IMR-90 (cell line): ENCODE results near the gene FBP1.

ENCODE experiments used
- MXI1 ChIP-seq: IDR thresholded peaks from 2 replicates; pipeline ENCODE4 v1.6.1; 2012; ENCODE audit warnings: low read depth, mild to moderate bottlenecking, low read length, moderate library complexity, borderline replicate concordance
- NFE2L2 ChIP-seq: fragments of 150-350 bp; IDR thresholded peaks from 2 replicates; pipeline ENCODE4 v1.6.1; 2016; ENCODE audit warnings: low read depth, mild to moderate bottlenecking, low read length
- POLR2A ChIP-seq: IDR thresholded peaks from 2 replicates; pipeline ENCODE4 v1.6.1; 2012; ENCODE audit warnings: mild to moderate bottlenecking, low read depth, low read length
- RAD21 ChIP-seq: IDR thresholded peaks from 2 replicates; pipeline ENCODE4 v1.6.1; 2012; ENCODE audit warnings: low read length, improper control_type of control experiment
- RCOR1 ChIP-seq: IDR thresholded peaks from 2 replicates; pipeline ENCODE4 v1.6.1; 2012; ENCODE audit warnings: mild to moderate bottlenecking, low read length, improper control_type of control experiment; ENCODE audit not compliant: insufficient replicate concordance
- RFX5 ChIP-seq: IDR thresholded peaks from 2 replicates; pipeline ENCODE4 v1.8.0; 2012; ENCODE audit warnings: low read depth, mild to moderate bottlenecking, low read length, moderate library complexity
- TF ChIP-seq, protein P1 (sequence below): conservative IDR thresholded peaks from 2 replicates; pipeline ENCODE4 v1.5.1; 2012; ENCODE audit warnings: mild to moderate bottlenecking, low read depth, low read length, improper control_type of control experiment
- TF ChIP-seq, protein P2 (sequence below): fragments of 150-350 bp; IDR thresholded peaks from 2 replicates; pipeline ENCODE4 v1.6.1; 2017; ENCODE audit warnings: mild to moderate bottlenecking, antibody characterized with exemption, low read length, low read depth
- TF ChIP-seq, protein P3 (sequence below): fragments of 150-350 bp; IDR thresholded peaks from 2 replicates; pipeline ENCODE4 v1.6.1; 2016; ENCODE audit warnings: low read depth, mild to moderate bottlenecking, low read length, moderate library complexity, borderline replicate concordance

DNA sequence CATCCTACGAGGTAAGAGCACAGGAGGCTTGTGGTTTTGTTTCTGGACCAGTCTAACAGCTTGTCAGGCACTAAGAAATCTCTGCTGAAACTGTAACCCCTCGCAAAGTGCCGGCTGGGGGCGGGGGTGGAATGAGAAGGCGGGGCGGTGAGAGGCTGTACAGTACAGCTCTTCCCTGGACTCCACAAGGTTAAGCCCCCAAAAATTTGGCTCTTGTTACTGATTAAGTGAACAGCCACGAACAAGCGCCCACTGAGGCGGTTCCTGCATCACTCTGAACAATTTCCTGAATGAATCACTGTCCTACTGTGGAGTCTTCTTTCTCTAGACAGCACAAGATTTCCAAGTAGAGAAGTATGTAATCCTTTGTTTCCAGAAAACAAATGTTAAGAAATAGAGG is 52.5 kb downstream of the FBP1 start:
- TF ChIP-seq RCOR1 (no peak), RFX5 (no peak), NFE2L2 (no peak), POLR2A (no peak), MXI1 (no peak), RAD21 (no peak)
- TF ChIP-seq, protein P1, sequence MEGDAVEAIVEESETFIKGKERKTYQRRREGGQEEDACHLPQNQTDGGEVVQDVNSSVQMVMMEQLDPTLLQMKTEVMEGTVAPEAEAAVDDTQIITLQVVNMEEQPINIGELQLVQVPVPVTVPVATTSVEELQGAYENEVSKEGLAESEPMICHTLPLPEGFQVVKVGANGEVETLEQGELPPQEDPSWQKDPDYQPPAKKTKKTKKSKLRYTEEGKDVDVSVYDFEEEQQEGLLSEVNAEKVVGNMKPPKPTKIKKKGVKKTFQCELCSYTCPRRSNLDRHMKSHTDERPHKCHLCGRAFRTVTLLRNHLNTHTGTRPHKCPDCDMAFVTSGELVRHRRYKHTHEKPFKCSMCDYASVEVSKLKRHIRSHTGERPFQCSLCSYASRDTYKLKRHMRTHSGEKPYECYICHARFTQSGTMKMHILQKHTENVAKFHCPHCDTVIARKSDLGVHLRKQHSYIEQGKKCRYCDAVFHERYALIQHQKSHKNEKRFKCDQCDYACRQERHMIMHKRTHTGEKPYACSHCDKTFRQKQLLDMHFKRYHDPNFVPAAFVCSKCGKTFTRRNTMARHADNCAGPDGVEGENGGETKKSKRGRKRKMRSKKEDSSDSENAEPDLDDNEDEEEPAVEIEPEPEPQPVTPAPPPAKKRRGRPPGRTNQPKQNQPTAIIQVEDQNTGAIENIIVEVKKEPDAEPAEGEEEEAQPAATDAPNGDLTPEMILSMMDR: no peak
- TF ChIP-seq, protein P2, sequence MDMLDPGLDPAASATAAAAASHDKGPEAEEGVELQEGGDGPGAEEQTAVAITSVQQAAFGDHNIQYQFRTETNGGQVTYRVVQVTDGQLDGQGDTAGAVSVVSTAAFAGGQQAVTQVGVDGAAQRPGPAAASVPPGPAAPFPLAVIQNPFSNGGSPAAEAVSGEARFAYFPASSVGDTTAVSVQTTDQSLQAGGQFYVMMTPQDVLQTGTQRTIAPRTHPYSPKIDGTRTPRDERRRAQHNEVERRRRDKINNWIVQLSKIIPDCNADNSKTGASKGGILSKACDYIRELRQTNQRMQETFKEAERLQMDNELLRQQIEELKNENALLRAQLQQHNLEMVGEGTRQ: no peak
- TF ChIP-seq, protein P3, sequence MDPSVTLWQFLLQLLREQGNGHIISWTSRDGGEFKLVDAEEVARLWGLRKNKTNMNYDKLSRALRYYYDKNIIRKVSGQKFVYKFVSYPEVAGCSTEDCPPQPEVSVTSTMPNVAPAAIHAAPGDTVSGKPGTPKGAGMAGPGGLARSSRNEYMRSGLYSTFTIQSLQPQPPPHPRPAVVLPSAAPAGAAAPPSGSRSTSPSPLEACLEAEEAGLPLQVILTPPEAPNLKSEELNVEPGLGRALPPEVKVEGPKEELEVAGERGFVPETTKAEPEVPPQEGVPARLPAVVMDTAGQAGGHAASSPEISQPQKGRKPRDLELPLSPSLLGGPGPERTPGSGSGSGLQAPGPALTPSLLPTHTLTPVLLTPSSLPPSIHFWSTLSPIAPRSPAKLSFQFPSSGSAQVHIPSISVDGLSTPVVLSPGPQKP: no peak
